GM12878 (cell line): ENCODE results near the gene SMAGP. TPM values are rescaled to one million over a fixed set of nuclear protein-coding genes. Genes with fewer than 3 reads are reported as not detected.

Experiments
- ATAC-seq: fragments of 200-7000 bp; cut with Tn5 transposase; 3 replicates; pipeline ENCODE4 v1.9.1; 2020; ENCODE audit warnings: mild to moderate bottlenecking, moderate library complexity
- BruUV-seq: library from RNA; stranded (reverse); fragments of 400-500 nt; replicated peaks from 2 replicates; lab custom pipeline; 2021; lab: Mats Ljungman, UMichigan
- CTCF ChIA-PET: fragments of 300-600 bp; sonication (Branson Sonifier 250); formaldehyde crosslinking; extraction: SDS; loops from one replicate; lab custom pipeline; 2021; ENCODE audit warnings: inconsistent platforms; lab: Yijun Ruan, JAX
- POLR2A ChIA-PET: fragments of 350-600 bp; formaldehyde crosslinking; extraction: SDS; loops from one replicate; lab custom pipeline; 2021; ENCODE audit warnings: inconsistent platforms; lab: Charles Lee
- RAD21 ChIA-PET: fragments of 300-600 bp; sonication (Branson Sonifier 250); formaldehyde crosslinking; loops from one replicate; lab custom pipeline; 2023; ENCODE audit warnings: antibody characterized with exemption; ENCODE audit not compliant: unreplicated experiment; lab: Charles Lee
- SMC1A ChIA-PET: fragments of 300-600 bp; sonication (Branson Sonifier 250); formaldehyde crosslinking; loops from one replicate; lab custom pipeline; 2023; ENCODE audit not compliant: unreplicated experiment, uncharacterized antibody; lab: Charles Lee
- DNase-seq: peaks from one replicate; pipeline ENCODE4 v3.0.0-alpha.2; 2011; ENCODE audit warnings: low read depth, low spot score
- FAIRE-seq: peaks from 3 replicates; lab custom pipeline; 2011; peaks lifted over from hg19 to GRCh38; lab: Jason Lieb, UNC
- H2AFZ ChIP-seq: 2 replicates; pipeline ENCODE4 v1.6.0; 2011; ENCODE audit warnings: low read depth, low read length, control low read depth; ENCODE audit not compliant: control insufficient read depth
- H3K27ac ChIP-seq: 2 replicates; pipeline ENCODE4 v1.5.1; 2011; ENCODE audit warnings: control low read depth; ENCODE audit not compliant: control insufficient read depth, insufficient read depth
- H3K27me3 ChIP-seq, 2 experiments: replicated peaks in 1 of 2; 2 replicates each; pipeline versions ENCODE4 v1.6.0 to v1.6.1; 2011; ENCODE audit warnings: low read length in 1 of 2; ENCODE audit not compliant: control insufficient read depth in 2 of 2, insufficient read depth in 2 of 2
- H3K36me3 ChIP-seq, 2 experiments: 2 replicates each; pipeline ENCODE4 v1.5.1; 2011; ENCODE audit warnings: low read length in 1 of 2; ENCODE audit not compliant: control insufficient read depth in 2 of 2, insufficient read depth in 2 of 2
- H3K4me1 ChIP-seq: 2 replicates; pipeline ENCODE4 v1.6.1; 2011; ENCODE audit warnings: mild to moderate bottlenecking, low read length, moderate library complexity, mixed read lengths; ENCODE audit not compliant: control insufficient read depth, insufficient read depth
- H3K4me2 ChIP-seq: 2 replicates; pipeline ENCODE4 v1.6.0; 2011; ENCODE audit warnings: control low read depth; ENCODE audit not compliant: control insufficient read depth, insufficient read depth
- H3K4me3 ChIP-seq: fragments of 200-600 bp; sonication (generic); 2 replicates; pipeline ENCODE4 v1.5.1; 2016
- H3K79me2 ChIP-seq: 2 replicates; pipeline ENCODE4 v1.6.0; 2011; ENCODE audit warnings: low read length; ENCODE audit not compliant: control insufficient read depth, insufficient read depth
- H3K9ac ChIP-seq: 2 replicates; pipeline ENCODE4 v1.8.0; 2011; ENCODE audit warnings: low read length, control low read depth, mixed read lengths; ENCODE audit not compliant: control insufficient read depth, insufficient read depth
- H3K9me3 ChIP-seq: replicated peaks from 3 replicates; pipeline ENCODE4 v1.5.1; 2011; ENCODE audit warnings: mild to moderate bottlenecking, low read length; ENCODE audit not compliant: control insufficient read depth, insufficient read depth
- H4K20me1 ChIP-seq: 2 replicates; pipeline ENCODE4 v1.6.0; 2011; ENCODE audit not compliant: control insufficient read depth, insufficient read depth
- CEBPZ ChIP-seq: fragments of 150-350 bp; IDR thresholded peaks from 2 replicates; pipeline ENCODE4 v1.6.1; 2016; ENCODE audit warnings: low read depth, low read length
- CHD1 ChIP-seq: IDR thresholded peaks from 2 replicates; pipeline ENCODE4 v1.6.1; 2012; ENCODE audit warnings: low read depth, low read length, improper control_type of control experiment
- CREM ChIP-seq: IDR thresholded peaks from 2 replicates; pipeline ENCODE4 v1.6.1; 2014; ENCODE audit warnings: antibody characterized with exemption, low read depth
- E4F1 ChIP-seq: fragments of 450-650 bp; IDR thresholded peaks from 2 replicates; pipeline ENCODE4 v1.6.1; 2018; ENCODE audit warnings: borderline replicate concordance, mild to moderate bottlenecking; ENCODE audit not compliant: partially characterized antibody
- ESRRA ChIP-seq: IDR thresholded peaks from 2 replicates; pipeline ENCODE4 v1.6.1; 2012; ENCODE audit warnings: mild to moderate bottlenecking, low read length, improper control_type of control experiment
- GATAD2B ChIP-seq: fragments of 450-650 bp; conservative IDR thresholded peaks from 2 replicates; pipeline ENCODE4 v1.6.1; 2017; ENCODE audit warnings: low read depth, mild to moderate bottlenecking, moderate library complexity
- IKZF1 ChIP-seq: fragments of 450-650 bp; conservative IDR thresholded peaks from 2 replicates; pipeline ENCODE4 v1.6.1; 2017; ENCODE audit warnings: antibody characterized with exemption, mild to moderate bottlenecking
- MYB ChIP-seq: fragments of 150-350 bp; IDR thresholded peaks from 2 replicates; pipeline ENCODE4 v1.6.1; 2014; ENCODE audit warnings: mild to moderate bottlenecking, low read depth, low read length, borderline replicate concordance
- NBN ChIP-seq: fragments of 450-650 bp; IDR thresholded peaks from 2 replicates; pipeline ENCODE4 v1.6.1; 2016
- RBBP5 ChIP-seq: fragments of 200-600 bp; sonication (generic); conservative IDR thresholded peaks from 2 replicates; pipeline ENCODE4 v1.6.1; 2016
- SMAD1 ChIP-seq: fragments of 450-650 bp; IDR thresholded peaks from 2 replicates; pipeline ENCODE4 v1.6.1; 2018; ENCODE audit warnings: mild to moderate bottlenecking, low read depth; ENCODE audit not compliant: partially characterized antibody
- SPI1 ChIP-seq: IDR thresholded peaks from 2 replicates; pipeline ENCODE4 v1.6.1; 2011; ENCODE audit warnings: low read depth, mild to moderate bottlenecking, low read length, moderate library complexity, borderline replicate concordance; ENCODE audit not compliant: insufficient read depth
- SREBF1 ChIP-seq: IDR thresholded peaks from 2 replicates; pipeline ENCODE4 v1.6.1; 2012; ENCODE audit warnings: mild to moderate bottlenecking, low read length
- TAF1 ChIP-seq: IDR thresholded peaks from 2 replicates; pipeline ENCODE4 v1.6.1; 2011; ENCODE audit warnings: mild to moderate bottlenecking, low read depth, low read length, borderline replicate concordance
- TCF12 ChIP-seq: IDR thresholded peaks from 2 replicates; pipeline ENCODE4 v1.6.1; 2011; ENCODE audit warnings: low read depth, mild to moderate bottlenecking, low read length
- ZNF217 ChIP-seq: fragments of 450-650 bp; IDR thresholded peaks from 2 replicates; pipeline ENCODE4 v1.6.1; 2017; ENCODE audit warnings: antibody characterized with exemption, mild to moderate bottlenecking
- WGBS: methylation state at CpG from one replicate; pipeline ENCODE4 v1.1.6; 2016; ENCODE audit warnings: low lambda C conversion rate; ENCODE audit not compliant: insufficient replicate concordance, insufficient coverage; ENCODE audit errors: missing lambda C conversion rate; 5-methylcytosine and 5-hydroxymethylcytosine counted together
- in situ Hi-C: fragments of 300-500 bp; cut with MboI; formaldehyde crosslinking; loops from 9 replicates; pipeline ENCODE4 v1.14.3; 2018; ENCODE audit warnings: mixed read lengths
- intact Hi-C: fragments of 100-400 bp; cut with micrococcal nuclease; formaldehyde crosslinking; loops from one replicate; pipeline ENCODE4 v1.14.2; 2022; ENCODE audit not compliant: unreplicated experiment
- polyA plus RNA-seq, 11 experiments: library from polyadenylated mRNA; depleted of rRNA in 4 of 11; unstranded in 6 of 11; stranded (reverse) in 5 of 11; fragments of >200 nt; fragmentation: Nextera tagmentation in 4 of 11; fragmentation: Illumina TruSeq in 1 of 11; extraction: Ambion mirVana in 4 of 11; extraction: Trizol in 1 of 11; gene quantifications; 1 replicate in 1 of 11; 2 replicates in 10 of 11; pipeline versions ENCODE4 v1.2.1 to v1.2.3, GENCODE V29; 2011 to 2016; ENCODE audit warnings: inconsistent platforms in 2 of 11, missing spikeins in 2 of 11, low read depth in 1 of 11
- total RNA-seq, 4 experiments: library from RNA; depleted of rRNA in 3 of 4; stranded (reverse); fragments of >200 nt in 3 of 4; fragmentation: Illumina TruSeq in 1 of 4; extraction: Trizol in 1 of 4; gene quantifications; 2 replicates each; pipeline versions ENCODE4 v1.2.1 to v1.2.3, GENCODE V29; 2013 to 2021
- TF ChIP-seq, protein P1 (sequence below): fragments of 450-650 bp; IDR thresholded peaks from 2 replicates; pipeline ENCODE4 v1.6.1; 2017; ENCODE audit warnings: mild to moderate bottlenecking, low read depth, inconsistent platforms; ENCODE audit not compliant: poor library complexity, severe bottlenecking

The SMAGP gene
- total and polyA plus RNA-seq, 10 of the 15 experiments (the other 5 are each of a cell fraction or from before 2014, with no cell fraction given): 0.42 to 7.1 (median 3.9) TPM

DNA sequence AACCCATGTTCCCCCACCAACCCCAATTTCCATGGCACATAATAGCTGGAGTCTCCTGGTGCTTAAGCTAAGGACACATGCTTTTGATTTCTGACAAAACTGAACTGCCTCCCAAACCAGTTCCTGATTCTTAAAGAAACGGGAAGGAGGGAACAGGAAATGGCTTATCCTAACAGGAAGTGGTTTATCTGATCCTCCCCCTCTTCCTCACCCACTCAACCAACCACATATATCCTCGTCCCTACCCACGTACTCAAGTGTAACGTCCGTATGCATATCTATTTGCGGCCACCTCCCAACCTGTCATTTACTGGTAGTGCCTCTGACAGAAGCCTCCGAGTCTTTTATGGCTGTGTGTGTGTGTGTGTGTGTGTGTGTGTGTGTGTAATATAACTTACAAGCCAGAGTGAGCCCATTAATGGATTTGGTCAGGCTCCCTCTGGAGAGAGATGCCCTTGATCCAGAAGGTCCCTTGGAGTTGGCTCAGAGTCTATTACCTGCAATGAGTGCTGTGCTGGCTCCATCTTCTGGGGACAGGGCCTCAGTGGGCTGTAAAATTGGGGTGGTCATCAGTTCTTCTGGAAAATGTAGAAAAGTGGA is 23.9 kb downstream of the SMAGP start:
- H3K4me2 ChIP-seq: peak overlapping the region; percentile 25; the same call in 1 of the 2 replicates
- TF ChIP-seq E4F1: no peak
- TF ChIP-seq TAF1: no peak
- TF ChIP-seq IKZF1: peak; percentile 61; the same call in 1 of the 2 replicates
- peak; percentile 42; the same call in 1 of the 2 replicates for TF ChIP-seq SPI1
- no peak for TF ChIP-seq SREBF1
- TF ChIP-seq MYB: no peak
- TF ChIP-seq GATAD2B: no peak
- TF ChIP-seq CEBPZ: no peak
- TF ChIP-seq, protein P1, sequence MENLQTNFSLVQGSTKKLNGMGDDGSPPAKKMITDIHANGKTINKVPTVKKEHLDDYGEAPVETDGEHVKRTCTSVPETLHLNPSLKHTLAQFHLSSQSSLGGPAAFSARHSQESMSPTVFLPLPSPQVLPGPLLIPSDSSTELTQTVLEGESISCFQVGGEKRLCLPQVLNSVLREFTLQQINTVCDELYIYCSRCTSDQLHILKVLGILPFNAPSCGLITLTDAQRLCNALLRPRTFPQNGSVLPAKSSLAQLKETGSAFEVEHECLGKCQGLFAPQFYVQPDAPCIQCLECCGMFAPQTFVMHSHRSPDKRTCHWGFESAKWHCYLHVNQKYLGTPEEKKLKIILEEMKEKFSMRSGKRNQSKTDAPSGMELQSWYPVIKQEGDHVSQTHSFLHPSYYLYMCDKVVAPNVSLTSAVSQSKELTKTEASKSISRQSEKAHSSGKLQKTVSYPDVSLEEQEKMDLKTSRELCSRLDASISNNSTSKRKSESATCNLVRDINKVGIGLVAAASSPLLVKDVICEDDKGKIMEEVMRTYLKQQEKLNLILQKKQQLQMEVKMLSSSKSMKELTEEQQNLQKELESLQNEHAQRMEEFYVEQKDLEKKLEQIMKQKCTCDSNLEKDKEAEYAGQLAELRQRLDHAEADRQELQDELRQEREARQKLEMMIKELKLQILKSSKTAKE: no peak
- no peak for TF ChIP-seq SMAD1
- TF ChIP-seq ZNF217: no peak
- peak; percentile 34; the same call in 1 of the 2 replicates for TF ChIP-seq CREM
- TF ChIP-seq RBBP5: no peak
- TF ChIP-seq NBN: peak; percentile 27; the same call in 1 of the 2 replicates
- TF ChIP-seq ESRRA: no peak
- no peak for TF ChIP-seq CHD1
- no peak for TF ChIP-seq TCF12

More for the DNA sequence above, 23.9 kb downstream of the SMAGP start:
- no peaks in the 10 kb centered on the region for H4K20me1 ChIP-seq
- peak; percentile 27; the same call in 2 of the 3 replicates for ATAC-seq
- ChIA-PET CTCF (no interaction called here), RAD21 (no interaction called here), POLR2A (interaction anchor here (0.6 to 1.5 kb wide), 2 partner anchors 16 to 31 kb away, joined by 4 to 7 read pairs; no protein-coding TSS in a partner anchor), SMC1A (no interaction called here)
- in situ Hi-C loops: no loop called here
- no peak overlapping the region for H3K9ac ChIP-seq
- H3K9me3 ChIP-seq: no peaks in the 10 kb centered on the region
- no peaks in the 10 kb centered on the region for H3K27me3 ChIP-seq
- no peaks in the 10 kb centered on the region; the same call in 1 of the 2 replicates for H3K79me2 ChIP-seq
- H3K4me3 ChIP-seq: no peak overlapping the region
- intact Hi-C loops: no loop called here
- peaks cover 10% of the 10 kb centered on the region for H3K4me1 ChIP-seq
- no TSS peak for BruUV-seq
- H3K27ac ChIP-seq: peak overlapping the region; percentile 48
- H3K36me3 ChIP-seq: peaks cover 0 to 23% of the 10 kb centered on the region in 2 experiments; a peak in 2 of 4 replicates
- no peak for FAIRE-seq
- no peak for DNase-seq
- 26% methylated on average over 7 of the region's 7 CpGs for WGBS
- peak overlapping the region; percentile 40; the same call in 1 of the 2 replicates for H2AFZ ChIP-seq
